H1 (cell line): ENCODE results near the gene EGFLAM. TPM values are rescaled to one million over a fixed set of nuclear protein-coding genes. Genes with fewer than 3 reads are reported as not detected.

Experiments used
- CTCF ChIA-PET: fragments of 300-600 bp; sonication (Branson Sonifier 250); formaldehyde crosslinking; loops from one replicate; lab custom pipeline; 2021; ENCODE audit not compliant: partially characterized antibody; lab: Charles Lee
- POLR2A ChIA-PET: fragments of 300-600 bp; sonication (Branson Sonifier 250); formaldehyde crosslinking; loops from one replicate; lab custom pipeline; 2021; ENCODE audit warnings: inconsistent platforms; ENCODE audit not compliant: partially characterized antibody; lab: Charles Lee
- DNase-seq, 2 experiments: peaks; one replicate each; pipeline versions ENCODE4 v3.0.0 to v3.0.0-alpha.2; 2010 to 2022; ENCODE audit warnings: low spot score in 2 of 2, low read depth in 1 of 2, mixed read lengths in 1 of 2
- FAIRE-seq: peaks from 2 replicates; lab custom pipeline; 2011; peaks lifted over from hg19 to GRCh38; lab: Jason Lieb, UNC
- H2AFZ ChIP-seq: 2 replicates; pipeline ENCODE4 v1.8.1; 2012; ENCODE audit warnings: low read length, inconsistent platforms
- H2AK5ac ChIP-seq: 2 replicates; pipeline ENCODE4 v1.6.1; 2013; ENCODE audit warnings: low read depth, low read length
- H2BK120ac ChIP-seq: replicated peaks from 2 replicates; pipeline ENCODE3; 2013; ENCODE audit warnings: low read depth, low read length, inconsistent platforms
- H2BK12ac ChIP-seq: 2 replicates; pipeline ENCODE4 v1.6.1; 2013; ENCODE audit warnings: low read depth, low read length
- H2BK15ac ChIP-seq: 2 replicates; pipeline ENCODE4 v1.6.1; 2013; ENCODE audit warnings: low read length
- H2BK20ac ChIP-seq: 2 replicates; pipeline ENCODE4 v1.6.1; 2013; ENCODE audit warnings: low read length
- H2BK5ac ChIP-seq: 2 replicates; pipeline ENCODE4 v1.6.1; 2013; ENCODE audit warnings: low read depth, low read length
- H3K14ac ChIP-seq: 2 replicates; pipeline ENCODE4 v1.6.1; 2013; ENCODE audit warnings: inconsistent platforms; ENCODE audit not compliant: insufficient read length
- H3K18ac ChIP-seq: 2 replicates; pipeline ENCODE4 v1.6.1; 2013; ENCODE audit warnings: low read length; ENCODE audit errors: extremely low read depth
- H3K23ac ChIP-seq: 2 replicates; pipeline ENCODE4 v1.6.1; 2013; ENCODE audit warnings: inconsistent platforms; ENCODE audit not compliant: insufficient read length
- H3K23me2 ChIP-seq: 2 replicates; pipeline ENCODE4 v1.6.1; 2013; ENCODE audit warnings: low read depth, low read length
- H3K27ac ChIP-seq: 2 replicates; pipeline ENCODE4 v1.6.1; 2011; ENCODE audit warnings: low read depth, low read length, inconsistent platforms
- H3K27me3 ChIP-seq, 4 experiments: replicated peaks in 1 of 4; 1 replicate in 1 of 4; 2 replicates in 3 of 4; pipeline versions ENCODE4 v1.6.1 to v1.8.1; 2011 to 2013; ENCODE audit warnings: low read length in 3 of 4, mild to moderate bottlenecking in 3 of 4, inconsistent platforms in 2 of 4, mixed read lengths in 2 of 4, moderate library complexity in 1 of 4; ENCODE audit not compliant: control insufficient read depth in 3 of 4, insufficient read depth in 3 of 4; ENCODE audit errors: extremely low read depth in 1 of 4
- H3K36me3 ChIP-seq, 4 experiments: 2 replicates each; pipeline versions ENCODE4 v1.6.1 to v1.8.1; 2011 to 2013; ENCODE audit warnings: mild to moderate bottlenecking in 4 of 4, low read length in 3 of 4, moderate library complexity in 2 of 4, control low read depth in 1 of 4, inconsistent platforms in 1 of 4; ENCODE audit not compliant: insufficient read depth in 4 of 4, control insufficient read depth in 2 of 4
- H3K4ac ChIP-seq: replicated peaks from 2 replicates; pipeline ENCODE3; 2013; ENCODE audit warnings: low read length, low read depth, mixed read lengths, inconsistent platforms; ENCODE audit not compliant: insufficient read length
- H3K4me1 ChIP-seq, 4 experiments: replicated peaks in 1 of 4; 1 replicate in 1 of 4; 2 replicates in 3 of 4; pipeline versions ENCODE4 v1.6.1 to v1.8.1; 2011 to 2013; ENCODE audit warnings: low read length in 3 of 4, inconsistent platforms in 2 of 4, mixed read lengths in 1 of 4; ENCODE audit not compliant: insufficient read depth in 4 of 4, control insufficient read depth in 3 of 4
- H3K4me2 ChIP-seq, 2 experiments: 2 replicates each; pipeline versions ENCODE4 v1.6.1 to v1.8.1; 2011 to 2013; ENCODE audit warnings: low read depth in 2 of 2, low read length in 2 of 2, control low read depth in 1 of 2, inconsistent platforms in 1 of 2, mild to moderate bottlenecking in 1 of 2; ENCODE audit not compliant: insufficient read depth in 1 of 2
- H3K4me3 ChIP-seq, 4 experiments: fragments of 200-600, 300-600 bp in 1 of 4; sonication (generic), shearing (Covaris generic), sonication (Bioruptor Twin) in 1 of 4; 2 replicates each; pipeline versions ENCODE4 v1.5.1 to v1.8.1; 2011 to 2016; ENCODE audit warnings: low read length in 4 of 4, low read depth in 3 of 4, control low read depth in 2 of 4, inconsistent platforms in 2 of 4, mild to moderate bottlenecking in 2 of 4, mixed read lengths in 1 of 4, moderate library complexity in 1 of 4; ENCODE audit not compliant: insufficient read depth in 2 of 4; ENCODE audit errors: extremely low read depth in 1 of 4
- H3K56ac ChIP-seq: replicated peaks from 2 replicates; pipeline ENCODE3; 2013; ENCODE audit warnings: low read depth, mild to moderate bottlenecking, mixed read lengths, low read length, inconsistent platforms; ENCODE audit not compliant: insufficient read length
- H3K79me1 ChIP-seq: 2 replicates; pipeline ENCODE4 v1.6.1; 2013; ENCODE audit warnings: low read depth, low read length, control low read depth
- H3K79me2 ChIP-seq, 2 experiments: 2 replicates each; pipeline versions ENCODE4 v1.6.1 to v1.8.1; 2012 to 2013; ENCODE audit warnings: low read length in 2 of 2, mild to moderate bottlenecking in 2 of 2, inconsistent platforms in 1 of 2; ENCODE audit not compliant: insufficient read depth in 2 of 2, control insufficient read depth in 1 of 2
- H3K9ac ChIP-seq, 4 experiments: replicated peaks in 1 of 4; 1 replicate in 1 of 4; 2 replicates in 3 of 4; pipeline versions ENCODE4 v1.6.1 to v1.8.1; 2011 to 2013; ENCODE audit warnings: low read depth in 3 of 4, low read length in 3 of 4, control low read depth in 2 of 4, mild to moderate bottlenecking in 2 of 4, moderate library complexity in 2 of 4, inconsistent platforms in 1 of 4; ENCODE audit errors: extremely low read depth in 1 of 4
- H3K9me3 ChIP-seq, 2 experiments: 2 replicates each; pipeline versions ENCODE4 v1.6.1 to v1.8.1; 2012 to 2013; ENCODE audit warnings: mild to moderate bottlenecking in 2 of 2, moderate library complexity in 2 of 2, control low read depth in 1 of 2, inconsistent platforms in 1 of 2, low read depth in 1 of 2, low read length in 1 of 2, mixed read lengths in 1 of 2; ENCODE audit not compliant: insufficient read depth in 2 of 2
- H4K20me1 ChIP-seq, 2 experiments: replicated peaks in 1 of 2; 2 replicates each; pipeline versions ENCODE3 to v1.8.1; 2011 to 2013; ENCODE audit warnings: inconsistent platforms in 2 of 2, low read length in 2 of 2, mild to moderate bottlenecking in 1 of 2; ENCODE audit not compliant: insufficient read depth in 2 of 2, control insufficient read depth in 1 of 2
- H4K5ac ChIP-seq: 2 replicates; pipeline ENCODE4 v1.6.1; 2013; ENCODE audit warnings: low read length, low read depth, mixed read lengths, inconsistent platforms; ENCODE audit not compliant: insufficient read length
- H4K8ac ChIP-seq: 2 replicates; pipeline ENCODE4 v1.8.0; 2013; ENCODE audit warnings: mild to moderate bottlenecking, moderate library complexity, low read length, inconsistent platforms; ENCODE audit not compliant: insufficient read depth; ENCODE audit errors: extremely low read depth
- H4K91ac ChIP-seq: replicated peaks from 2 replicates; pipeline ENCODE3; 2013; ENCODE audit warnings: low read length, mixed read lengths, inconsistent platforms; ENCODE audit not compliant: insufficient read length
- SP2 ChIP-seq: IDR thresholded peaks from 2 replicates; pipeline ENCODE4 v1.6.1; 2012; ENCODE audit warnings: mild to moderate bottlenecking, low read length, inconsistent platforms
- TCF12 ChIP-seq: IDR thresholded peaks from 2 replicates; pipeline ENCODE4 v1.6.1; 2011; ENCODE audit warnings: low read depth, mild to moderate bottlenecking, low read length
- WGBS, 2 experiments: shearing (Covaris generic) in 1 of 2; methylation state at CpG; one replicate each; pipeline versions ENCODE4 v1.1.6 to v1.1.7; 2013 to 2015; ENCODE audit warnings: low lambda C conversion rate in 2 of 2, mixed read lengths in 2 of 2, inconsistent platforms in 1 of 2, low coverage in 1 of 2, missing lambda C conversion rate in 1 of 2; ENCODE audit not compliant: insufficient replicate concordance in 2 of 2, insufficient coverage in 1 of 2, insufficient read length in 1 of 2; ENCODE audit errors: extremely low coverage in 1 of 2, missing lambda C conversion rate in 1 of 2; 5-methylcytosine and 5-hydroxymethylcytosine counted together
- polyA plus RNA-seq, 7 experiments: library from polyadenylated mRNA; depleted of rRNA in 3 of 7; stranded (reverse) in 5 of 7; unstranded in 2 of 7; fragments of >200 nt in 5 of 7; fragments of 200-250 nt in 2 of 7; gene quantifications; 1 replicate in 5 of 7; 2 replicates in 1 of 7; 4 replicates in 1 of 7; pipeline versions ENCODE4 v1.2.1 to v1.2.3, GENCODE V29; 2011 to 2013; ENCODE audit warnings: missing spikeins in 2 of 7, mixed read lengths in 2 of 7
- total RNA-seq: library from RNA; stranded (reverse); fragmentation: NEBNext Ultra II Directional; extraction: Animal tissue kit (Norgen Biotek cat#: 25700); gene quantifications from 2 replicates; pipeline ENCODE4 v1.2.1, GENCODE V29; 2021

The EGFLAM gene
- total and polyA plus RNA-seq, 2 of the 8 experiments (the other 6 are each of a cell fraction or from before 2014, with no cell fraction given): 0.20 to 0.24 TPM

DNA sequence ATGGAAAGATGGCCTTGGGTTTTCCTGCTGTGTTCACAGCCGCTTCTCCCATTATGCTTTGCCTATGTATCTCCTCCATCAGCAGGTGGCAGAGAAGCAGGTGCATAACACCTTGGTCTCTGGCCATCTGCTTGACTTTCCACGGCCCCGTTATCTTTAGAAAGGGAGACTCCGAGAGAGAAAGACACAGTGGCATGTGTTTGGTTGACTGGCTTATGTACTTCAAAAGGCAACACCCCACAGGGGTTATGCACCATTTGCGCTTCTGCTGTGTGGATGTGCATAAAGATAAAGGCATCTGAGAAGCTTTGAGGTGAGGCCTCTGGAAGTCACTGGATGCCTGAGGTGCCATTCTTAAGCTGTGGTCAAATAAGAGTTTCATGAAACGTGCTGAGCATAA lies 138.4 kb downstream of the EGFLAM start:
- TF ChIP-seq SP2 (no peak), TCF12 (0 out of 2 replicates have a peak, but pooled peaks have one; percentile 61)
- FAIRE-seq: peak; percentile 57
- H3K4me3 ChIP-seq: no peak overlapping the region
- H2AFZ ChIP-seq: no peak overlapping the region
- H4K20me1 ChIP-seq: no peaks in the 10 kb centered on the region
- no peak for DNase-seq
- H3K23ac ChIP-seq: no peak overlapping the region
- no peaks in the 10 kb centered on the region for H3K36me3 ChIP-seq
- no peaks in the 10 kb centered on the region for H3K23me2 ChIP-seq
- no peak overlapping the region for H2BK120ac ChIP-seq
- CTCF ChIA-PET: interaction anchor here (1.3 to 3.1 kb wide), 5 partner anchors 10 to 33 kb away, joined by 3 to 11 read pairs (median 5); no protein-coding TSS in a partner anchor
- no peak overlapping the region for H4K5ac ChIP-seq
- no peak overlapping the region for H3K27ac ChIP-seq
- no peak overlapping the region for H3K4me2 ChIP-seq
- peaks cover 0 to 7% (median 0%) of the 10 kb centered on the region in 4 experiments; a peak in 2 of 7 replicates for H3K4me1 ChIP-seq
- POLR2A ChIA-PET: no interaction called here
- no peak overlapping the region for H4K91ac ChIP-seq
- H4K8ac ChIP-seq: no peak overlapping the region
- no peak overlapping the region for H3K14ac ChIP-seq
- H3K27me3 ChIP-seq: no peaks in the 10 kb centered on the region
- no peak overlapping the region for H3K4ac ChIP-seq
- H2BK5ac ChIP-seq: no peak overlapping the region
- no peaks in the 10 kb centered on the region for H3K79me2 ChIP-seq
- H2BK20ac ChIP-seq: no peak overlapping the region; the same call in 1 of the 2 replicates
- H3K18ac ChIP-seq: no peak overlapping the region
- no peak overlapping the region for H2AK5ac ChIP-seq
- H3K56ac ChIP-seq: no peak overlapping the region
- no peak overlapping the region for H2BK15ac ChIP-seq
- H3K79me1 ChIP-seq: no peaks in the 10 kb centered on the region
- H3K9me3 ChIP-seq: no peaks in the 10 kb centered on the region
- WGBS, 2 experiments: 71% methylated on average over 6 of the region's 6 CpGs; no CpG with 5 or more reads in 1 of the 2 experiments
- H2BK12ac ChIP-seq: no peak overlapping the region
- H3K9ac ChIP-seq: no peak overlapping the region
